HEK293 (cell line): Measurements from ENCODE around the gene CMTM8.

Experiments
- KLF10 ChIP-seq: fragments of 450-650 bp; IDR thresholded peaks from 2 replicates; pipeline ENCODE4 v1.5.1; 2018; ENCODE audit warnings: missing biosample characterization, mild to moderate bottlenecking, missing genetic modification characterization
- KLF16 ChIP-seq: fragments of 450-650 bp; formaldehyde crosslinking; IDR thresholded peaks from 2 replicates; pipeline ENCODE4 v1.5.1; 2017; ENCODE audit warnings: missing biosample characterization, missing genetic modification characterization
- KLF8 ChIP-seq: fragments of 450-650 bp; formaldehyde crosslinking; IDR thresholded peaks from 2 replicates; pipeline ENCODE4 v1.5.1; 2016; ENCODE audit warnings: missing biosample characterization, missing genetic modification characterization
- KLF9 ChIP-seq: fragments of 450-650 bp; formaldehyde crosslinking; IDR thresholded peaks from 2 replicates; pipeline ENCODE4 v1.5.1; 2016; ENCODE audit warnings: missing biosample characterization, missing genetic modification characterization, low read depth
- PBX3 ChIP-seq: sonication (generic); formaldehyde crosslinking; IDR thresholded peaks from 2 replicates; pipeline ENCODE4 v1.8.1; 2022; ENCODE audit warnings: mild to moderate bottlenecking, moderate library complexity, missing genetic modification reagents
- SCRT1 ChIP-seq: fragments of 450-650 bp; formaldehyde crosslinking; IDR thresholded peaks from 2 replicates; pipeline ENCODE4 v1.5.1; 2016; ENCODE audit warnings: missing biosample characterization, missing genetic modification characterization, borderline replicate concordance
- YY1 ChIP-seq: fragments of 450-650 bp; formaldehyde crosslinking; IDR thresholded peaks from 2 replicates; pipeline ENCODE4 v1.5.1; 2018; ENCODE audit warnings: missing biosample characterization, missing genetic modification characterization
- ZBTB11 ChIP-seq: fragments of 450-650 bp; formaldehyde crosslinking; conservative IDR thresholded peaks from 2 replicates; pipeline ENCODE4 v1.5.1; 2016; ENCODE audit warnings: low read depth, missing biosample characterization, missing genetic modification characterization
- ZBTB20 ChIP-seq: fragments of 450-650 bp; formaldehyde crosslinking; IDR thresholded peaks from 2 replicates; pipeline ENCODE4 v1.5.1; 2016; ENCODE audit warnings: missing biosample characterization, missing genetic modification characterization
- ZBTB21 ChIP-seq: fragments of 450-650 bp; formaldehyde crosslinking; IDR thresholded peaks from 2 replicates; pipeline ENCODE4 v1.5.1; 2017; ENCODE audit warnings: missing biosample characterization, missing genetic modification characterization
- ZBTB26 ChIP-seq: fragments of 450-650 bp; formaldehyde crosslinking; optimal IDR thresholded peaks from 2 replicates; pipeline ENCODE3; 2016; ENCODE audit warnings: missing biosample characterization, mild to moderate bottlenecking, missing genetic modification characterization
- ZBTB8A ChIP-seq: fragments of 450-650 bp; formaldehyde crosslinking; IDR thresholded peaks from 2 replicates; pipeline ENCODE4 v1.5.1; 2016; ENCODE audit warnings: missing biosample characterization, missing genetic modification characterization
- ZFP3 ChIP-seq: fragments of 450-650 bp; formaldehyde crosslinking; IDR thresholded peaks from 2 replicates; pipeline ENCODE4 v1.5.1; 2016; ENCODE audit warnings: low read depth, missing biosample characterization, missing genetic modification characterization
- ZFP37 ChIP-seq: fragments of 450-650 bp; formaldehyde crosslinking; IDR thresholded peaks from 2 replicates; pipeline ENCODE4 v1.5.1; 2016; ENCODE audit warnings: missing biosample characterization, missing genetic modification characterization
- ZIC2 ChIP-seq: fragments of 450-650 bp; formaldehyde crosslinking; IDR thresholded peaks from 2 replicates; pipeline ENCODE4 v1.5.1; 2016; ENCODE audit warnings: missing biosample characterization, missing genetic modification characterization
- ZNF10 ChIP-seq: fragments of 450-650 bp; formaldehyde crosslinking; IDR thresholded peaks from 2 replicates; pipeline ENCODE4 v1.5.1; 2017; ENCODE audit warnings: missing biosample characterization, missing genetic modification characterization
- ZNF112 ChIP-seq: fragments of 450-650 bp; formaldehyde crosslinking; IDR thresholded peaks from 2 replicates; pipeline ENCODE4 v1.5.0; 2017; ENCODE audit warnings: missing biosample characterization, missing genetic modification characterization
- ZNF157 ChIP-seq: fragments of 450-650 bp; formaldehyde crosslinking; IDR thresholded peaks from 2 replicates; pipeline ENCODE4 v1.5.1; 2016; ENCODE audit warnings: missing biosample characterization, missing genetic modification characterization
- ZNF175 ChIP-seq: fragments of 450-650 bp; formaldehyde crosslinking; IDR thresholded peaks from 2 replicates; pipeline ENCODE4 v1.5.1; 2016; ENCODE audit warnings: missing biosample characterization, missing genetic modification characterization
- ZNF280D ChIP-seq: fragments of 450-650 bp; formaldehyde crosslinking; IDR thresholded peaks from 2 replicates; pipeline ENCODE4 v1.5.1; 2016; ENCODE audit warnings: missing biosample characterization, missing genetic modification characterization
- ZNF335 ChIP-seq: fragments of 450-650 bp; formaldehyde crosslinking; conservative IDR thresholded peaks from 2 replicates; pipeline ENCODE4 v1.5.1; 2016; ENCODE audit warnings: missing biosample characterization, missing genetic modification characterization
- ZNF398 ChIP-seq: fragments of 450-650 bp; formaldehyde crosslinking; IDR thresholded peaks from 2 replicates; pipeline ENCODE4 v1.5.1; 2017; ENCODE audit warnings: missing biosample characterization, missing genetic modification characterization
- ZNF473 ChIP-seq: fragments of 450-650 bp; formaldehyde crosslinking; IDR thresholded peaks from 2 replicates; pipeline ENCODE4 v1.5.1; 2017; ENCODE audit warnings: missing biosample characterization, missing genetic modification characterization
- ZNF629 ChIP-seq: fragments of 450-650 bp; formaldehyde crosslinking; IDR thresholded peaks from 2 replicates; pipeline ENCODE4 v1.5.1; 2017; ENCODE audit warnings: missing biosample characterization, missing genetic modification characterization
- ZNF639 ChIP-seq: fragments of 450-650 bp; formaldehyde crosslinking; IDR thresholded peaks from 2 replicates; pipeline ENCODE4 v1.5.1; 2016; ENCODE audit warnings: missing biosample characterization, missing genetic modification characterization
- ZNF776 ChIP-seq: fragments of 450-650 bp; formaldehyde crosslinking; IDR thresholded peaks from 2 replicates; pipeline ENCODE4 v1.5.0; 2017; ENCODE audit warnings: missing biosample characterization, missing genetic modification characterization, borderline replicate concordance
- ZXDB ChIP-seq: fragments of 450-650 bp; formaldehyde crosslinking; IDR thresholded peaks from 2 replicates; pipeline ENCODE4 v1.5.1; 2016; ENCODE audit warnings: missing biosample characterization, missing genetic modification characterization

The CMTM8 gene

GRCh38 chr3:32391643-32392535 is 153.4 kb downstream of the CMTM8 start, which contains the start of gene CMTM7 (continued):
- TF ChIP-seq ZBTB21 (no peak), ZBTB20 (tag by site-specific recombination) (peak; percentile 73), ZNF629 (tag by site-specific recombination) (no peak), ZBTB11 (tag by site-specific recombination) (0 out of 2 replicates have a peak, but pooled peaks have one; percentile 26), ZNF473 (tag by site-specific recombination) (no peak), ZBTB8A (tag by site-specific recombination) (peak; percentile 52; the same call in 1 of the 2 replicates), ZNF175 (no peak), ZNF776 (tag by site-specific recombination) (no peak), ZIC2 (tag by site-specific recombination) (peak; percentile 34; the same call in 1 of the 2 replicates), ZFP3 (no peak), KLF9 (tag by site-specific recombination) (0 out of 2 replicates have a peak, but pooled peaks have one; percentile 35), SCRT1 (tag by site-specific recombination) (no peak), ZXDB (tag by site-specific recombination) (peak; percentile 47), KLF8 (tag by site-specific recombination) (peak; percentile 21; the same call in 1 of the 2 replicates), ZNF335 (tag by site-specific recombination) (peak; percentile 35; the same call in 1 of the 2 replicates), YY1 (tag by site-specific recombination) (no peak), ZNF112 (no peak), ZFP37 (tag by site-specific recombination) (0 out of 2 replicates have a peak, but pooled peaks have one; percentile 37), ZNF639 (tag by site-specific recombination) (no peak), ZNF398 (no peak), ZBTB26 (tag by site-specific recombination) (peak; percentile 92), PBX3 (0 out of 2 replicates have a peak, but pooled peaks have one; percentile 13), ZNF157 (tag by site-specific recombination) (no peak), KLF16 (0 out of 2 replicates have a peak, but pooled peaks have one; percentile 29), ZNF280D (tag by site-specific recombination) (no peak), KLF10 (tag by site-specific recombination) (peak; percentile 52; the same call in 1 of the 2 replicates), ZNF10 (no peak)
